Endometrium (tissue), 2 donors: ENCODE results near the gene IRAK2.
A peak's percentile ranks its signal among the peaks of the same experiment; 100 is the strongest.
"Not testable (repeated sequence)": the region's sequence is repeated elsewhere in the genome, so short reads cannot be mapped to it uniquely, and the experiment has no call there.

Experiments
- FAIRE-seq: peaks from 2 replicates; lab custom pipeline; 2012; peaks lifted over from hg19 to GRCh38; lab: Jason Lieb, UNC
- donor health status: control.
- donor health status: control.

IRAK2 gene

DNA sequence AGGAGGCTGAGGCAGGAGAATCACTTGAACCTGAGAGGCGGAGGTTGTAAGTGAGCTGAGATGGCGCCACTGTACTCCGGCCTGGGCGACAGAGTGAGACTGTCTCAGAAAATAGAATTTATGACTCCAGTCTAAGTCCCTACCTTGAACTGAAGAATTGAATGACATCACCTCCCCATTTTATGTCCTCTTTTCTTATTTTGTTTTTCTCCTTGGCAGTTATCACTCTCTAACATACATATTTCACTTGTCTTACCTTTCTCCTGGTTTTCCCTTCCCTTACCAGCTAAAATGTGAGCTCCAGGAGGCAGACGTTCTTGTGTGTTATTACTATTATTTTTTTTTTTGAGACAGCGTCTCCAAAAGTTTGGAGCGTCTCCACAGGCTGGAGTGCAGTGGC is 91.1 kb downstream of the IRAK2 start:
- no peak for FAIRE-seq

DNA sequence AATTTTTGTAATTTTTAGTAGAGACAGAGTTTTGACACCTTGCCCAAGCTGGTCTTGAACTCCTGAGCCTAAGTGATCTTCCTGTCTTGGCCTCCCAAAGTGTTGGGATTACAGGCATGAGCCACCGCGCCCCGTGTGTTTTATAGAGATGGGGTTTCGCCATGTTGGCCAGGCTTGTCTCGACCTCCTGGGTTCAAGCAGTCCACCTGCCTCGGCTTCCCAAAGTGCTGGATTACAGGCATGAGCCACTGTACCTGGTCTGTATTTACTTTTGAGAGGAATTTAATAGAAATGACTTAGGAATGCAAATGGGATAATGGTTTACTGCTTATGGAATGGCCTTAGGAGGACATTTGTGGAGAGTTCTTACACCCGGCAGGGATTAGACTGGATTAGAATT is 94.3 kb downstream of the IRAK2 start:
- no peak for FAIRE-seq

DNA sequence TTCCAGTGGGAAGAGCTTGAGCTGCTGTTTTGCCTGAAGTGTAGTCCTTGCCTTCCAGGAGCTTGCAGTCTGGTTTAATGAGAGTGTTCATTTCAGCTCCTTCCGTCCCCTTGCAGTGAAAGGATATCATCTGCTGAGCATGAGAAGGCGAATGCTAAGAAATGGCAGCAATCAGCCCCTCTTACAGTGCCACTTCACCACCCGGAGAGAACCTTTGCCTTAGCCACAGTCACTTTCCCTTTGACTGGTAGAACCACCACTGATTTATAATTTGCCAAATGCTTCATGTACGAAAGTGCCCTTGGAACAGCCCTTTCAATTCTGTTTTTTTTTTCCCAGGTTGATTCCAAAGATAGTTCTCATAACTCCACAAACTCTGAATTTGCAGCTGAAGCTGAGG is 95.1 kb downstream of the IRAK2 start:
- FAIRE-seq, result no peak

DNA sequence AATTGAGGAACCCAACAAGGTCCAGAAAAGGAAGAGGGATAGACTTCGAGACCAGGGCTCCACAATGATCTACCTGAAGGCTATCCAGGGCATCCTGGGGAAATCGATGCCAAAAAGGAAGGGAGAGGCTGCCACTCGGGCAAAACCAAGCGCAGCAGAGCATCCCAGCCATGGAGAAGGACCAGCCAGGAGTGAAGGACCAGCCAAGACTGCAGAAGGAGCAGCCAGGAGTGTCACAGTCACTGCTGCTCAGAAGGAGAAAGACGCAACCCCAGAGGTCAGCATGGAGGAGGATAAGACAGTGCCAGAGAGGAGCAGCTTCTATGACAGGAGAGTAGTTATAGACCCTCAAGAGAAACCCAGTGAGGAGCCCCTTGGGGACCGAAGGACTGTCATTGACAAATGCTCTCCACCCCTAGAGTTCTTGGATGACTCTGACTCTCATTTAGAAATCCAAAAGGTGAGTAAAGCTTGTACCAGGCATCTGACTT is 95.5 kb downstream of the IRAK2 start:
- no peak for FAIRE-seq

DNA sequence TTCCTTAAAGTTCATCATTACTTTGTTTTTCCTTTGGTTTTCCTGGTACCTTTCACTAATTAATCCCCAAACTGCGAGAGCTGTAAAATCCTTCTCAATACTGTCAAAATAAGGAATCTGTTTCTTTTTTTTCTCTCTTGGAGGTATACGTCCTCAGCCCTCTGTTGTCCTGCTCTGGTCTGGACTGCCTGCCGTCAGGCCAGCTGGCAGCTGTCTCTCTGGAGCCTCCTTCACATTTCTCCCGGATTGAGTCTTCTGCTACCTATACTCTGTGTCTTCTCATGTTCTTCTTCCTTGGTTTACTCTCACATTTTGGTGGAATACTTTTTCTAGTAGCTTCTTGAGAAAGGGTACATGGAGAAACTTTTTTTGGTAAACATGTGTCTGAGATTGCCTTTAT is 97.3 kb downstream of the IRAK2 start:
- FAIRE-seq, result no peak

DNA sequence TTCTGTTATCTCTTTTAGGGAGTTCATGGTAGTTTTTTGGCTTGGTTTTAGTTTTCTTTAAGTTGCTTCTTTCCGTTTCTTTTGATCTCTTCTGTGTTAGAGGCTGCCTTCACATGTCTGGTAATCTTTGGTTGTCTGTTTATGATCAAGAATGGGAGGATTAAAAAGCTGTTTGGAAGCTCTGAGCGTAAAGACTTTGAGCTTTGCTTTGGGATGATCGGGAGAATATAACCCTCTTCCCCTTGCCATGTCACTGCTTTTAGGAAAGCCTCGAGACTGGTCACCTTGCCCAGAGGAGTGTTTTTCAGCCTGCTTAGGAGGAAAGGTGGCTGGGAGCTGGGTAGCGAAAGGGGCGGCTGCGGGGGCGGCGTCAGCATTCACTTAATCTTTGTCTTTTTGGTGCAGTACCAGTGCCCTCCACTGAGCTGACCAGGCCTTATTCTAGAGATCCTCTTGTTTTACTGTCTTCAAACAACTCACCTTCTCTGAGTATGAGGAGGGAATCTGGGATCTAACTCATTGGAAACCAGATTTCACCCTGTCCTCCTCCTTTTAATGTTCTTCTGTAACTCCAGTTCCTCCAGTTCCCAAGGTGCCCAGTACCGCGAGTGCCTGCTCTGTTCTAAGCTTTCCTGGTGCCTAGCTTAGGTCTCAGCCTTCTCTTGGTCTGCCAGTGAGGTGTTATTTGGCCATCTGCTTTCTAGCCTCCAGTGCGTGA is 99.1 kb downstream of the IRAK2 start:
- FAIRE-seq, result peak; percentile 98

DNA sequence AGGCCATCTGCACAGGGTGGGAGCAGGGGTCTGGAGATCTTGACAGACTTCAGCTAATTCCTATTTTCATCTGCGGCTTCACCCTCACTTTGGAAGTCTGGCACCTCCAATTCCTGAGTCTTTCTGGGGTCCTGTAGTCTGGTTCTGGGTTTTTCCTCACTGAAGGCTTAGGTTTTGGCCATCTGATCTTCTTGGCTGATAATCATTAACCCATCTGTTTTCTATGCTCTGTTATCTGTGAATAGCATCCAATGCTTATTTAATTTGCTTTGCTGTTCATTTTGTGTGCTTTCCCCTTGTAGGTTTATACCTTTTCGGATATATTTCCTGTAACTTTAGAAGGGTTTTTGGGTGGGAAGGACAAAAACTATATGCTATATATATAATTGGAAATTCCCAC is 101.1 kb downstream of the IRAK2 start:
- no peak for FAIRE-seq

DNA sequence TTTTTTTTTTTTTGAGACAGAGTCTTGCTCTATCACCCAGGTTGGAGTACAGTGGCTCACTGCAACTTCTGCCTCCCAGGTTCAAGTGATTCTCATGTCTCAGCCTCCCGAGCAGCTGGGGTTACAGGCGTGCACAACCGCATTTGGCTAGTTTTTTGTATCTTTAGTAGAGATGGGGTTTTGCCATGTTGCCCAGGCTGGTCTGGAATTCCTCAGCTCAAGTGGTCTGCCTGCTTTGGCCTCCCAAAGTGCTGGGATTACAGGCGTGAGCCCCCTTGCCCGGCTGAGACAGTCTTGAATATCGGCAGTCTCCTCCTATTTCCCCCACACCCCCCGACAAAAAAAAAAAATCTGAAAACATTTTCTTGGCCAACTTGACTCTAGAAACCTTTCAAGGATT is 102.2 kb downstream of the IRAK2 start:
- not testable (repeated sequence) for FAIRE-seq

DNA sequence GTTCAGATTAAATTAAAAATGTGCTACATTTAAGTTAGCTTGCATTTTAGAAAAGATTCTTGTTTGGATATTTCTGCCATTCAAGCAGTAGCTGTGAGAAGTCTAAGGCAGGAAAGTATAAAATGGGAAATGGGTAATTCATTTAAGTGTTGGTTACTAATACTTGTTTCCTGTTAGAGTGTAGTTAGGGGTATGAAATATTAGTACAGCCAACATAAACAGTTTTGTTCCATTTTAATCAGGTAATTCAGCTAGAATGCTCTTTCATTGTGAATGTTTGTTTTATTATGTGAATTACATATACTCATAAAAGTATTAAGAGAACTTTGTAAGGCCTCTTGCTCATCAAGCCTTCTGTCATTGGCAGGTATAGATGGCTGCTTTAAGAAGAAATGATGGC is 103.4 kb downstream of the IRAK2 start:
- no peak for FAIRE-seq

DNA sequence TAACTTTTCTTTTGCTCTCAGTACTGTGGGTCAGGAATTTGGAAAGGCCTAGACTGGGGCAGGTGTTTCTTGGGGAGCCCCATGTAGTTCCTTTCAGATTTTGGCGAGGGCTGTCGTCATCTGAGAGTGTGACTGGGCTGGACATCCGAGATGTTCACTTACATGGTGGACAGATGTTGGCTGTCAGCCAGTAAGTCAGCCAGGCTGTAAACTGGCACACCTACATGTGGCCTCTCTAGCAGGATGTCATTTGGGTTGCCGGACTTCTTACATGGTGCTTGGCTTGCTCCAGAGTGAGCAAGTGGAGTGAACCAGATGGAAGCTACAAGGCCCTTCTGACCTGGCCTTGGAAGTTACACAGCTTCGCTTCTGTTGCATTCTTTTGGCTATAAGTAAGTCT is 104.2 kb downstream of the IRAK2 start:
- FAIRE-seq, result no peak

DNA sequence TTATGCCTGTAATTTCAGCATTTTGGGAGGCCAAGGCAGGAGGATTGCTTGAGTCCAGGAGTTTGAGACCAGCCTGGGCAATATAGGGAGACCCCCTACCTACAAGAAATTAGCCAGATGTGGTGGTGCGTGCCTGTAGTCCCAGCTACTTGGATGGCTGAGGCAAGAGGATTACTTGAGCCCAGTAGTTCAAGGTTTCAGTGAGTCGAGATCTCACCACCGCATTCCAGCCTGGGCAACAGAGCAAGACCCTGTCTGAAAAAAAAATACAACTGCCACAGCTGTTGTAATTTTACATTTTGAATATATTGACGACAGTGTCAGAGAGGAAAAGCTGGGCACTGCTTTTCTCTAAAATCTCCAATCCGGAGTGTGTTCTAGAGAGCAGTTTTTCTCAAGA is 104.7 kb downstream of the IRAK2 start:
- no peak for FAIRE-seq

DNA sequence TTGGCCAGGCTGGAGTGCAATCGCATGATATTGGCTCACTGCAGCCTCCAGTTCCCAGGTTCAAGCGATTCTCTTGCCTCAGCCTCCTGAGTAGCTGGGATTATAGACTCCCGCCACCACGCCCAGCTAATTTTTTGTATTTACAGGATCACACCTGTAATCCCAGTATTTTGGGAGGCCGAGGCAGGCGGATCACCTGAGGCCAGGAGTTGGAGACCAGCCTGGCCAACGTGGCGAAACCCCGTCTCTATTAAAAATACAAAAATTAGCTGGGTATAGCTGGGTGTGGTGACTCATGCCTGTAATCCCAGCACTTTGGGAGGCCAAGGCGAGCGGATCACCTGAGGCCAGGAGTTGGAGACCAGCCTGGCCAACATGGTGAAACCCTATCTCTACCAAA is 107.8 kb downstream of the IRAK2 start:
- not testable (repeated sequence) for FAIRE-seq

DNA sequence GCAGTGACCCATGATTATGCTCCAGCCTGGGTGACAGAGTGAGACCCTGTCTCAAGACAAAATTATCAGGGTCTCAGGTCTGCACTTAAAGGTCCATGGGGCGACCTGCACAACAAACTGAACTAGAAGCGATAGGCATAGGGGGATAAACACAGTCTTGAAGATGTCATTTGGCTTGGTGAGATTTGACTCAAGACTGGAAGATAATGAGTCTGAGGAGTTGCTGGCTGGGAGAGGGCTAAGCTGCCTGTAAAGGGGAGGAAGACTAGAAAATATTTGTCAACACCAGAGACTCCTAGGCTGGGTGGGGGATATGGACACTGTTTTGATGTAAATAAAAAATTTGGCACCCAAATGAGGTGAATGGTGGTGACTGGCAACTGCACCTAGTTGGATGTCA is 108.3 kb downstream of the IRAK2 start:
- no peak for FAIRE-seq

DNA sequence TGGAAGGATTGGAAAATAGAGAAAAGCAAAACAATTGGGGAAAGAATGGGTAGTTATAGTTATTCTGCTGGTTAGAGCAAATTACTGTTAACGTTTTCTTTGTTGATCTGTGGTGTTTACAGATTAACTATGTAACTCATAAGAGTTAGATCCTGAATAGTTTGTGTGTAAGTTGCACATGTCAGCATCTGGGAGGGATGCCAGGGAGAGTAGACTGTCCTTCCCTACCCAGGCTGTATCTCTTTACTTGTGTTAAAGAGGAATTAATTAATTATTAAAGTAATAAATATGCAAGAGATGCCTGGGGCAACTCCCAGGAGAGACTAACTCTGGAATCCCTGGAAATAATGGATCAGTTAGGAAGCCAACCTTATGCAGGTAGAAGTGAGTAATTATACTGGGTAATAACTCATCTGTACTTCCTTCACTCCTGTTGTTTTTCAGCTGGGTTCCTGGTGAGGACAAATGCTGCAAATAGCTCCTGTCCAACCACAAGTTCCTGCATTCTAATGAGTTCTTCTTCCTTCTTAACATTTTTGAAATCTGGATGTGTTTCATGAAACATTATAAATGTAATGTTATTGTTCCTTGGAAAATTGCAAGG is 109.1 kb downstream of the IRAK2 start:
- FAIRE-seq, result no peak

DNA sequence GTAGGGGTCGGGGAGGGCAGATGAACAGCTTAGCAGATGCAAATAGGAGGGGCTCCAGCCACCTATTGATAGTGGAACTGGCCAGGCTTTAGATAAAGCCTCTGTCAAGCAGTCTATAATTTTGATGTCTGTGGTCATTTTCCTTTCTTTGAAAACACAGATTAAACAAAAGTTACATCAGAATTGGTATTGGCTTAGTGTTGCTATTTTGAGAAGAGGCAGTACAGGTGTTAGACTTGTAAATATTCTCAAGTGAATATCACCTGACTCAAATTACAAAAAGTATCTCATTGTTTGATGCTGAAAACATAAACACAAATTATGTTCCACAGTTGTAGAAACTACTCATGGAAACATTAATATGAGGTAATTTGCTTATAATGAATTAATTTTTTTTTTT is 109.9 kb downstream of the IRAK2 start:
- FAIRE-seq, result no peak

DNA sequence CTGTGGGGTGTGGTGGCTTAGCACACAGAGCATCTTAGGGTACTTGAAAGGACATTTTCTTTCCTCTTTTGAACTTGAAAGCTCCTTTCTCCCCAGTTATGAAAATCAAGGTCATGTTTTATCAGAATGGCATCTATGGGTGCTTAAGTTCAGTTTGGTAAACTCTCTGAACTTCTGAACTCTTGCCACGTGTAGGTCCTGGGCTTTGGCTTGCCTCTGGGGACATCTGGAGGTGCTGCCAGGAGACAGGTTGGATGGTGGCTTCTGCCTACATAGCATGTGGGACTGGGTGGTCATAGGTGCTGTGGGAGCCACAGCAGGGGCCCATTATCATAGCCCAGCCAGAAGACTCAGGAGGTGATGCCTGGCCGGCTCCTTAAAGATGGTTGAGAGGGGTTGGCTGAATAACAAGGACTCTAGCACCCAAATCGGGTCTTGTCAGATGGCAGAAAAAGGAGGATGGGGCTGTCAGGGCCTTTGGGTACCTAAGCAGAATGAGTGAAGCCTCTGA is 112.5 kb downstream of the IRAK2 start:
- FAIRE-seq, result no peak

DNA sequence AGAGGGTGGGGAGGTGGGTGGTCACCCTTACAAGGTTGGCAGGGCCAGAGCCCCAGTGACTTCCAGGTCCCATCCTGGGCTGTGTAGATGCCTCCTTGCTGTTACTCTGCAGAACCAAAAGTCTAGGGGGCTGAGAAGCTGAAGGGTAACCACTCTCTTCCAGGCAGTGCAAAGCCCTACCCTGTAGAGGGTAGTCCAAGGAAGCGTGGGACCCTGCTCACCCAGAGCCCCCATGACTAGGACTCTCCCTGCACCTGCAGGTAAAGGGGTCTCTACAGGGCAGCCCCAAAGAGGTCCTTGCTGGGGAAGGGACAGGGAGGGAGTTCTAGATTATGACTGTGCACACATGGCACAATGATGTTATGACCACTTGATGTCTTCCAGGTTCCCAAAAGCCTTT is 113.8 kb downstream of the IRAK2 start:
- FAIRE-seq, result no peak

DNA sequence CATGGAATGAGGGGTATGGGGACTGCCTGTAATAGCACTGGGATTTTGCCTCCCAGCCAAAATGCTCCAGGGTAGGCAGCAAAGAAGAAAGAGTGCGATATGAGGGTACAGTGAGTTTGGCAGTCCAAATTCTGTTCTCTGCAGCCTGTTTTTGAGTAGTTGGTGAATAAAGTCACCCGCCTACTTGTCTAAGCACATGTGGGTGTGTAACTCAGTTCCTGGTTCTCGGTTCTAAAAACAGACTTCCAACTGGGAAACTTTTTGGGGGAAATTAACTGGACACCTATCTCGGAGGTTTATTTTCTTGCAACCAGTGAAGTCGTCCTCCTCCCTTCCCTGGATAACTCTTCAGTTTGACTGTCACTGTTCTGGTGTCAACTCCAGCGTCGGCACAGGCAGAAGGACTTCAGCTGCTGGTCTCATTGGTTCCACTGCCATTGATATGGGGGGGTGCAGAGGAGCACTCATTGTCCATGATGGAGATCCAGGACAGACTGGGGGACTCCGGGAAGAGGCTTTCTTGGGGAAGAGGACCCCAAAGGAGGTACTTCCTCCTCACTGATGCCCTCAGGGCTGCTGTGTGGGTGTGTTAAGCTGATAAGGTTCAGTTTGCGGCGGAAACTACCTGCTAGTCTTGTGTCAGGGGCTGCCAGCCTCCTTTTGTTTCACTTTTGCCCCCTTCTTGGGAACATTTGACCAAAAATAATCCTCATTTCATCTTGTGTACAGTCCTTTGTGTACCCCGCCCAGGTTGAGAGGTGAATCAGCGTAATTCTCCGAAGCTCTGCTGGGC is 114.9 kb downstream of the IRAK2 start:
- FAIRE-seq, result no peak

DNA sequence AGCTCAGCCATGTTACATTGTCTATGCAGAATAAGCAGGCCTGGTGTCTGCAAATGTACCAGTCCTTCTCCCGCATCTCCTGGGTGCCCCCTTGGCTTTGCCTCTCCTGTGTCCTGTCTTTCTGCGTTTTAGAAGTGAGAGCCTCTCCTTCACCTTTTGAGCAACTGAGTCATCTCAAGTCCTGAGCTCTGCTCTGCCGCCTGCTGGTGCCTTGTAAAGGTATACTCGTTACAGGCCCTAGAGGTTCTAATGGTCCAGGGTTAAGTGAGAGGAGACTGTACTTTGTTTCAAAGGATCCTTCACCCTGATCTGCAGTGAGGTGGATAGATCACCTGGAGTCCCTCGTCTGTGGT is 115.4 kb downstream of the IRAK2 start:
- no peak for FAIRE-seq

DNA sequence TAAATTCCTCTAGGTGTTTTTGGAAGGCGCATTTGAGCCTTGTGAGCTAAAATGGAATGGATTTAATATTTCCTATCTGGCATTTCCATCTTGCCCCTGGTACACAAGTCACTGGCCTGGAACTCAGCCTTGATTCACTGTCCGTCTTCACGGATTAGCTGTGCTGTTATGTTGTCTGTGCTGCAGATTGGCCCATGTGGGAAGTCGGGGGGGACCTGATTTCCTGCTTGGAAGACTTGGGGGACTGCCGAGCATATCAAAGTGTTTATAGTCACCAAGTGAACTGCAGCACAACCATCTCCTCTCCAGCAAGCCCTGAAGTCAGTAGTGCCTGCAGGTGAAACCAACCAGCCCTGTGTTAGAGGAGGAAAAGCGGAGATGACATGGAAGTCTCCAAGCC is 115.9 kb downstream of the IRAK2 start:
- no peak for FAIRE-seq

DNA sequence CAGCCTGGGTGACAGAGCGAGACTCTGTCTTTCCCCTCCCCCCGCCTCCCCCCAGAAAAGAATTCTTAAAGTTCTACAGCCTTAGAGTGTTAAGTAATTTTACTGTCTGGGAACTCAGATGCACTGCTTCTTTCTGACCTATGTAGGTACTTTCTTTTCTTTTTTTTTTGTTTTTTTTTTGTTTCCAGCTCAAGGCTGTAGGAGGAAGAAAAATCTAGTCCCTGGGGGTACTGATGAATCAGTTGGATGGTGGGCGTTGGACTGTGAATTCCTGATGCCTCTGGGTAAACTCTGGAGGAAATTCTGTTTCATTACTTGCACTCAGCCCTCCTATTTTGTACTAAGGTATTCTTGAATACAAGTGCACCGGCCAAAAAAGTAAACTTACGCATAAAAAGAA is 117.2 kb downstream of the IRAK2 start:
- no peak for FAIRE-seq

DNA sequence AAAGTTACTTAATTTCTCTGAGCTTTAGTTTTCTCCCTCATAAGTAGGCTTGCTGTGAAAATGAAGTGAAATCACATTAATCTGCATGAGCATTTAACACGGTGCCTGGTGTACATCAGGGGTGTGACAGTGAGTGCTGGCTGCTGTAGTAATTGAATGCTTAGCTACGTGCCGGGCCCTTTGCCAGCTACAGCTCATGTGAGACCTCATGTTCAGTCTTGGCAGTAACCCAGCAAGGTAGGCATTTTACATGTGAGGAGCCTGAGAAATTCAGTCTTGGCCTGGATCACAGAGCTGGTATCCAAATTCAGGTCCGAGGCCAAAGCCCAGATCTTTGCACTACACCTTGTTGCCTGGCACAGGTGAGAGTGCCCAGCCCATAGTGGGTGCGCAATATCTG is 118.9 kb downstream of the IRAK2 start:
- no peak for FAIRE-seq

DNA sequence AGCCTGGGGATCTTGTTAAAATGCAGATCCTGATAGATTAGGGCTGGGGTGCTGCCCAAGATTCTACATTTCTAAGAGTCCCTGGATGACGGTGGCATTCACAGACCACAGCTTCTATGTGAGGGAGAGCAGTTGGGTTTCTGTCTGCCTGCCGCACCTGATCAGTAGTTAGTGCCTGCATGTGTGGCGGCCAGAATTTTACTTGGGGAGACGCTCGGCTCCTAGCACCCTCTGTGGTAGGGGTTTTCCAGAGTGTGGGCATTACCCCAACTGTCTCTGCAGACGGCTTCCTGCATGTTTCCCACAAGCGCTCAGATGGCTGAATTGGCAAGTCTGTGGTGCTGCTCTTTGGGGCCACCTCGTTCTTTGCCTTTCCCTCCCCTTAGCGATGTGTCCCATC is 119.8 kb downstream of the IRAK2 start:
- FAIRE-seq, result no peak
